Inferior parietal cortex (tissue), 1 donor: ENCODE measurements around the gene COL15A1.

Experiments used
- DNase-seq: peaks from one replicate; pipeline ENCODE4 v3.0.0-alpha.2; 2016; ENCODE audit errors: extremely low spot score

The COL15A1 gene

DNA sequence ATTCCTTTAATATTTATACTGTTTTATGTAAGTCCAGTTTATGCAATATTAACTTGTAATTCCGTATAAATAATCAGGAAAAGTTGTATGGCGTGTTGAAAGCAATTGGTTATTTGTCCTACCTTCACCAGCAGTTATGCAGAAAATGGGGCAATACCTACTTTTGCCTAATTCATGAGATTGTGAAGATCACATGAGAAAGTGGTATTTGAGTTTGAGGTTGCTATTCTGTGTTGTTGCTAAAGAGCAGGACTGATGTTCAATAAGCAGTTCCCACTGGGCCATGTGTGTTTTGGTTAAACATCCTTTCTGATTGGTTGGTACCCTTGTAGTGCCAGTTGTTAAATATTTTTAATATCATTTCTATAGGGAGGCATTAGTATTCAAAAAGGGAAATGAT lies 164.4 kb downstream of the COL15A1 start:
- no peak for DNase-seq

DNA sequence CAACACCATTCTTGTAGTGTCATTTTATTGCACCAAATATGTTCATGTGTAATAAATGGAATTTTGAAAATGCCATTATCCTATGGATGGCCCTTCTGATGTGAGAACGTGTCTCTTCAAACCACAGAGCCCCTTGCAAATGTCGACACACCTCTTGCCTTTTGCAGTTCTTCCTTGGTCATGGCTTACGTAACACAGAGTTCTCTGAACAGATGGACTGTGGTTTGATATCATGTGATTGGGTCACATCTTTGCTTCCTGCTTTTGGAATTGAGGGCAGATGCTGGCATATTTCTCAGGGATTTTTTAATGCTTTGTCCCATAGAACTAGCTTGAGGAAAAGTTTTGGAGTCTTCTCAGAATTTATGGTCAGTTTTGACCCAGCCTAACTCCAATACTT lies 165.8 kb downstream of the COL15A1 start:
- DNase-seq: no peak

DNA sequence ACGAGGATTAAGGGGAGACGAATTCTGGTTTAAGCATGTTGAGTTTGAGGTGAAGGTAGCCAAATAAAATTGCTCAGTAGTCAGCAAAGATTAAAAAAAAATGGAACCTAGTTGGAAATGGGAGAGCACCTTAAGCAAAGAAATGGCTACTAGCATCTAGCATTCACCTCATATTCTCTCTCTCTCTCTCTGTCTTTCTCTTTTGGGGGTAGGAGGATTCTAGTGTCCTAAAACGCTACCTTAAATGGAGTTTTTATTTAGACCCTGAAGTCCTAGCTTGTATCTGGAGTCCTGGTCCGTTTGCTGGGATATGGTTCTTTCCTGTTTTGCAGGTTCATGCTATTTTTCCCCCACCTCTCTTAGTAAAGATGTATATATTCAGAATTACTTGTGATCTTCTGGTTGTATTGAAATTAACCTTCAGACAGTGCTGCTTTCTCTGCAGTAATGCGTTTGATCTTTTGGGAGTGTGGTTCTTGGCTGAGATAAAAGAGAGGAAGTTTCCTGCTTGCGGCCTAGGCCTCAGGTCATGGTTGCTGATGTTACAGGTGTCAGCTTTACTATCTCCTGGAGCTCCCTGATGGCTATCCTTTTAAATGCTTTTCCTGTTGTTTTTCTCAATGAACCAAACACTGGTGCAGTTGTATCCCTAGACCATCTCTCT lies 169.2 kb downstream of the COL15A1 start:
- DNase-seq: no peak

DNA sequence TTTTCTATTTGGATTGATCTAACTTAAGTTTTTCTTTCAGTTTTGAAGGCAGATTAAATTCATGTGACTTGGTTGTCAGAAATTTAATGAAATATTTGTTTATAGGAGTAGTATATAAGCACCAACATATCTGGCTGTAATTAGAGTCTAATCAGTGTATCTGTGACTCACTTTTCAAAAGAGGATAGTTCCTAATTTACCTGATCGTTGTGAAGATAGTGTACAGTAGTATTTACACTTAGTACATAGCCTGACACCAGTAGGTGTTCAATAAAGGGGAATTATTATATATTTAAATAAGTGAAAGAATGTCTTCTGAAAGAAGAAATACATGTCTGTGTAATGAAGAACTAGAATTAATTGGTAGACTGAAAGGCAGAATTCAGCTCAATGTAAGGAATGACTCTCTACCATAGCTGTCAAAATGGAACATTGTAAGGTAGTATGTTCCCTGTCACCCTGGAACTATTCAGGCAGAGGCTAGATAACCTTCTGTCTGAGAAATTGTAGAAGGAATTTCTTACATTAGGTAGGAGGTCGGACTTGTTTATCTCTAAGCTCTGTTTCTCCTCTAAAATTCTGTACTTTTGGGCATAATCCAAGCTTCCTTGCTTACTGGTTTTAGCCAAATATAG lies 169.8 kb downstream of the COL15A1 start:
- DNase-seq: no peak

DNA sequence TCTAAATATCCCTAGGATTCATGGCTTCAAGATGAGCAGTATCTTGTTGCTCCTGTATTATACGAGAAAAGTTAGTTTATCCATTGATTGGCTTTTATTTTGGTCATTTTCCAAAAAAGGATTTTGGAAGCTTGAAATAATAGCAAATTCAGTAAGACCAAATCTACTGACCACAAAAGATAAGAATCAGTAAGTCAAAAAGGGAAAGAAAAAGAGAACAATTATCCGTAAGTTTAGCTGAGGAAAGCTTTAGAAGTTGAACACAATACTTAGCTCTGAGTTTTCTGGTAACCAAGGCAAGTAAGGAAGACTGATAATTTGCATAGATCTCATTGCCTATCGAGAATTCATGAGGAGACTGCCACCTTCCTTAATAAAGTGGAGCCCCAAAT lies 170.3 kb downstream of the COL15A1 start:
- DNase-seq: no peak

DNA sequence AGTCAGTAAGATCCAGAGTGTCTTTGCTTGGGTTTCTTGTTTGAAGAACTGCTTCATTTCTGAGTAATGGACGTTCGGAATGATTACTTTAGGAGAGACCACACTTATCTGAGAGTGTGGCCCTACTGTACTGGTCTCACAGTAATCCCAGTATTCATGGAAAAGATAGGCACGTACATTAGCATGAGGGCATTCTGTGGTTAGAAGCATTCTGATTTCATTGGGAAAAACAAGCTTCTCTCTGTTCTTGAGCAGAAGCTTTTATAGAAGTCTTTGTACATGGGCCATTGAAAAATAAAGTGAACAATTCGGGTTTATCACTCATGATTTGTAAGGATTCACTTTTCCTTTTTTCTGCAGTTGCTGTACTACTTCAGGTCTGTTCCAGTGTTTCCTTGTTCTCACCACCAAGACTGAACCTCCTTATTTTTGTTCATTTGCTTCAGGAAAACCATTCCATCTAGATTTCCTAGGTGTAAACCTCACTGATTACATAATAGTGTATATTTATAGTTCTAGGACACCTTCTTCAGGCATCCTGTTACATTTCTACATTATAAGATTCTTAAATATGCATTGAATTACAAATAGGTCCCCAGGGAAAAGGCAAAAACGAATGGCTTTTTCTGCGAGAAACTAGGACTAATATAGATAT lies 171.3 kb downstream of the COL15A1 start:
- no peak for DNase-seq

DNA sequence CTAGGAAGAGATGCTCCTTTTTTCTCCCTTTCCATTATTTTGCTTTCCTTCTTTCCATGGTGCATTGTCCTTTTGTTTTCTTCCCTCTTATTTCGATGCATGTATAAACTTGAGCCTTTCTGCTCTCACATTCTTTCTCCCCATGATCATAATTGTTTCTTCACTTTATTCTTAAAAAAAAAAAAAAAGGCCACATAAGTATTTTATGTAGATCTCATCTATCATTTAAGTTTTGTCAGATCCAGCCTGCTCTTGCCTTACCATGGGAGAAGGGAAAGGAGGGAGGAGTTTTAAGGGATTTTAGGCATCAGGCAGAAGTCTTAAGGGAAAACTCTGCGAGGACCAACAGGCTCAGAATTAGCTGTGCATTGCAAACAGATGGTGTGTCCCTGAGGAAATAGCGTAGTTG lies 172.3 kb downstream of the COL15A1 start:
- no peak for DNase-seq

DNA sequence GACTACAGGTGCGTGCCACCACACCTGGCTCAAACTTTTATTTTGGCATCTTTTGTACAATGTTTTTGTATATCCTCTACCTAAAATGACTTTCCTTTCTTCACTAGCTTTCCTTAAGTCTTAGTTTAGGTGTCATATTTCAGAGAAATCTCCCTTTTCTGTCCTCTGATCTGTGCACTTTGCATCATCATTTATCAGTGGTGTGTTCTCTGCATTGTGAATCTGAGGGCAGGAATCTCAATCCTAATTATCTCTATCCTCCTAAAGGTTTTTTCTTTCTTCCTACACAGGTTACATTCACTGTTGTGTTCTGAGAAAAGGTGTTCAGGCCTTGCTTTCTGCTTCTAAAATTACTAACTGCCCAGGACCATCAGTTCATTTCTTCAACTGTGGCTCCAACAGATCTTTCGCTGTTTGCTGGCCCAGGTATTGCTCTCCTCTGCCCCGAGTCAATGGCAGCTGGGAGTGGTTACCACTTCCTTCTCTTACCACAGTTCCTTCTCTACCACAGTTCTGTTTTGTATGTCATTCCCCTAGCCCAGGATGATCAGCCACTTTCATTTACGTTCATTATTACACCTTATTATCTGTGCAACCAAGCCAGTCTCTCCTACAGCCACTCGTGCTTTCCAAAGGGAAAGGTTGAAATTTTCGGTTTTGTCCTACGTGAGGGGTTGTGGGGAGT lies 175.2 kb downstream of the COL15A1 start:
- no peak for DNase-seq

DNA sequence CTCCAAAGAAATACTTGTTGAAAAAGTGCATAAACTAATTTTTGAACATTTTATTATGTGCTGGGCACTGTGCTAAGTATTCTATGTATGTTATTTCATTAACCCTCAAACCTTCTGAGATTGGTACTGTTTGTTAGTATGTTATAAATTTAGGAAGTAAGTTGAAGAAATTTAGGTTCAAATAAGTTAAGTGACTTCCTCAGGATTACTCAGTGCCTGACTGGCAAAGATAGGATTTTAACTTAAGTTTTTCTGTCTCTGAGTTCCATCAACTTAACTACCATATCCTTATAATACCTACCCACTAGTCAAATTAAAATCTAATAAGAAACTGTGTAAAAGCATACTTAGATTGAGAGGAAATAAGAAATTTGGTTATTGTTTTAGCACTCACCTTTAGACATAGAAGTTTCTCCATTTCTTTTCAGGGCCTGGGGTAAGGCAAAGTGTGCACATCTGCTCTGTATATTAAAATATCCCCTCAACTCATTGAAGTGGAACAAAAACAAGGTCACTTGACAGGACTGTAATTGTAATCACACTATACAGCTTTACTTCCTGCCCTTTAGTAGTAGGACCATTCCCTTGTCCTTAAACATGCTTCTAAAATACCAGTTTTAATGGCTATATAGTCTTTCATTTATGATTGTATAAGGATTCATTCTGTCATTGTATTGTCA lies 176.4 kb downstream of the COL15A1 start:
- DNase-seq: no peak
